Hepatic stellate cell (primary cell): ENCODE results near the gene ETV6.

Source experiments
- DNase-seq: peaks from one replicate; pipeline ENCODE4 v3.0.0; 2011; ENCODE audit warnings: low spot score

The ETV6 gene

GRCh38 chr12:11929714-11930113 lies 280.2 kb downstream of the ETV6 start:
- no peak for DNase-seq

DNA sequence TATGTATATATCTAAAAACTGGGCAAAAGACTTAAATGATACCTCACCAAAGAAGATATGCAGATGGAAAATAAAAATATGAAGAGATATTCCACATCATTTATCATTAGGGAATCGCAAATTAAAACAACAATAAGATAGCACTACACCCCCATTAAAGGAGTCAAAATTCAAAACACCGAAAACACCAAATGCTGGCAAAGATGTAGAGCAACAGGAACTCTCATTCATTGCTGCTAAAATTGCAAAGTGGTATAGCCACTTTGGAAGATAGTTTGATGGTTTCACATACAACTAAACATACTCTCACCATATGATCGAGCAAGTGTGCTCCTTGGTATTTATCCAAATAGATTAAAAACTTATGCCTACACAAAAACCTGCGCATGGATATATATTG lies 289.7 kb downstream of the ETV6 start:
- DNase-seq = no peak

DNA sequence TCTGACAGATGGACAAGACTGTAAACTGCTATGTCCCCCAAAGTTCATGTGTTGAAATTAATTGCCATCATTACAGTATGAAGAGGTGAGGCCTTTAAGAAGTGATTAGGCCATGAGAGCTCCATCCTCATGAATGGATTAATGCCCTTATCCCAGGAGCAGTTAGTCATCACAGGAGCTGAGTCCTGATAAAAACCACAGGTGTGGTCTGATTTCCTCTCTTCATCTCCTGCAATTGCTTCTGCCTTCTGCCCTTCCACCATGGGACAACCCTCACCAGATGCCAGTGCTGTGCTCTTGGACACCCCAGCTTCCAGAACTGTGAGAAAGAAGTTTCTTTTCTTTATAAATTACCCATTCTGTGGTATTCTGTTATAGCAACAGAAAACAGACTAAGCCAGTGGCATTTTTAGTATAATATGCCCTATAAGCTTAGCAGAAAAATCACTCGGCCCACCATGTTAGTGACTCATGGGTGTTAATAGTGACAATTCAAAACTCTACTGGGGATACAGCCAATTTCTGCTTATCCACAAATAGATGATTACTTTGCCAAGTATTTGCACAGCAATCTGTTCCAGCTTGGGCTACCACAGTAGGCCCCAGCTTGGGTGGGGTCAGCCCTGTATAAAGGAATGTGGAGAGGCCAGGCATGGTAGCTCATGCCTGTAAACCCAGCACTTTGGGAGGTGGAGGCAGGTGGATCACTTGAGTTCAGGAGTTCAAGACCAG lies 292.3 kb downstream of the ETV6 start:
- peak; percentile 38 for DNase-seq

- no peak for DNase-seq
Observed at GRCh38 chr12:11943919-11944700, 294.6 kb downstream of the ETV6 start.
